ENCODE data around the gene TFAP2C.
"Not testable (repeated sequence)": the region's sequence is repeated elsewhere in the genome, so short reads cannot be mapped to it uniquely, and the experiment has no call there.

The TFAP2C gene

GRCh38 chr20:56617489-56617888 lies 11.6 kb upstream of the TFAP2C start:
- no peak for DNase-seq

- no peak for DNase-seq
These were observed 7.4 kb upstream of the TFAP2C start for GRCh38 chr20:56621730-56622129.

GRCh38 chr20:56623930-56624329 lies 5.2 kb upstream of the TFAP2C start:
- not testable (repeated sequence) for DNase-seq

DNA sequence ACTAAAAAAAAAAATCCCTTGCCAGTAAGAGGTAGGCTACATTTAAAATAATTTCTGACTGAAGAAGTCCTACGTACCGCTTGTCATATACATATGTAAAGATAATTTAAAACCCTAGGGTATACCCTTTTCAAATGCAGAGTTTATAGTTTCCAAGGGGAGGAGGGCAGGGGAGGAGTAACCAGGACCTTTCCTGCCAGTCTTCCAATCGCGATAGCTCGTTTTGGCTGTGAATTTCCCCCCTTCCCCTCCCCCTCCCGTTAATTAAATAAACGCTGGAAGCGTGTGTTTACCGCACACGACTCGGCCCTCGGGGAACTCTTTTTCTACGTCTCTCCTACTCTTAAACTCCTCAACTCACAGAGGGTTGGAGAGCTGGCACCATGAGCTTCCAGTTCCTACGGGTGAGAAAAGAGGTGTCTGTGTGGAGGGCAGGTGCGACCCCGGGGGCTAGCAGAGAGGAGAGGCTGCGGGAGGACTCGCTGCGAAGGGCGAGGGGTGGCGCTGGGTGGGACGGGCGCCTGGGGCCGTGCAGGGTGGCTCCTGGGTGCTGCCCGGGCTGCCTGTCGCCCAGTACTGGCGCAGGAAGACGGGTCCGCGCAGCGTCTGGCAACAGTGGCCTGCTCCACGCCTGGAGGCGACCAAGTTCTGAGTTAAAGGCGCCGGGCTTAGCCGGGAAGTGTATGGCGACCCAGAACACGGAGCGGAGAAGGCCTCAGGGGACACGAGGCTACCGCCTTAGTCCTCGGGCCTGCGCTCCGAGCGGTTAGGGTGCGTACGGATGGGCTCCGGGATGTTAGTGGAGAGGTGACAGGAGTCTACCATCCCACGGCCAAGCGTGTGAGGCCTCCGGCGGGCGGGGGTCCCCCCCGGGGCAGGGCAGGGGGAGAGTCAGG lies 4.1 kb upstream of the TFAP2C start:
- DNase-seq: no peak

DNA sequence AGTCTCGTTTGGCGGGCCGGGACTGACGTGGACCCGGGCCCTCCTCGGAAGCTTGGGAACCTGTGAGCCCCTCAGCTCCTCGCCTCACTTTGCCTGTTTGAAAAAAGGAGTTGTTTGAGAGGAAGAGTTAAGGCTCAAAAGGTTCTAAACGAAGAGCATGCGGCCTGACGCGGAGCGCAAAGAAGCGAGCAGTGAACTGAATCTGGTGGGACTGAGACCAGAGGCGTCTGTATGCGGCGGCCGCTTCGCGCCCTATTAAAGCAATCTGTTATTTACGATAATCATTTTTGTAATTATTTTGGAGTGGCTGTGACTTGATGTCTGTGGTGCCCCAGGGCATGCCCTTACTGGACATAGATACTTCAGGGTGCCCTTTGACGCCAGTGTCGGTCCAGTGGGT lies 3.3 kb upstream of the TFAP2C start:
- DNase-seq: no peak

DNA sequence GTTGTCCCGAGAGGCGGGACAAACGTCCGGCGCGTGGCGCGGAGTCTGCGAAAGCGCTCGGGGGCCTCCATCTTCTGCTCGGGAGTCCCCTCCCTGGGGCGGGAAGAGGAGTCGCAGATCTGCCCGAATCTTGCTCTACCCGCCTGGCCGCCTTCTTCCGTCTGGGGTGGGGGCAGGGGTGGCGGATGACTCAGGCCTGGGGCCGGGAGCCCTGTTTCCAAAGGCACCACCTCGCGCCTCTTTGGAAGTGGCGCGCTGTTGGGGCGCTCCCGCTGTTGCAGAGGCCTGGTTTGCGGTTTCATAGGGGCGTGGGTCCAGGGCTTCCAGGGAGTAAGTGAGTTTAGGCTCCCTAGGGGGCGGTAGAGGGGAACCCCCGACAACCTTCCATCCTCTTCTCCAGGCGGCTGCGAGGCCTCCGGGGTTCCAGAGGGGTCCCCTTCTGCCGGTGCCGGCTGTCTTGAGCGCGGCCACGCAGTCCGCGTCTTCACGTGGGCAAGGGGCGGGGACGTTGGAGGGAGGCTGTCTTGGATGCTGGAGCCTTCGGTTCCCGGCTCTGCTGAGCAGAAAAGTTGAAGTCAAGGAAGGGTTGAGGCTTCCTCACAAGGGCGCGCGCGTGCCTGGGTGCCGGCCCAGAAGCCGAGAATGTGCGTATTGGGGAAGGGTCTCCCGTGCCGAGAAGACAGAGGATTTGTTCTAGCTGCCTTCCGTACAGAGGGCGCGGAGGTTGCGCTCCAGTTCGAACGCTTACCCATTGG lies 2.6 kb upstream of the TFAP2C start:
- DNase-seq: no peak

DNA sequence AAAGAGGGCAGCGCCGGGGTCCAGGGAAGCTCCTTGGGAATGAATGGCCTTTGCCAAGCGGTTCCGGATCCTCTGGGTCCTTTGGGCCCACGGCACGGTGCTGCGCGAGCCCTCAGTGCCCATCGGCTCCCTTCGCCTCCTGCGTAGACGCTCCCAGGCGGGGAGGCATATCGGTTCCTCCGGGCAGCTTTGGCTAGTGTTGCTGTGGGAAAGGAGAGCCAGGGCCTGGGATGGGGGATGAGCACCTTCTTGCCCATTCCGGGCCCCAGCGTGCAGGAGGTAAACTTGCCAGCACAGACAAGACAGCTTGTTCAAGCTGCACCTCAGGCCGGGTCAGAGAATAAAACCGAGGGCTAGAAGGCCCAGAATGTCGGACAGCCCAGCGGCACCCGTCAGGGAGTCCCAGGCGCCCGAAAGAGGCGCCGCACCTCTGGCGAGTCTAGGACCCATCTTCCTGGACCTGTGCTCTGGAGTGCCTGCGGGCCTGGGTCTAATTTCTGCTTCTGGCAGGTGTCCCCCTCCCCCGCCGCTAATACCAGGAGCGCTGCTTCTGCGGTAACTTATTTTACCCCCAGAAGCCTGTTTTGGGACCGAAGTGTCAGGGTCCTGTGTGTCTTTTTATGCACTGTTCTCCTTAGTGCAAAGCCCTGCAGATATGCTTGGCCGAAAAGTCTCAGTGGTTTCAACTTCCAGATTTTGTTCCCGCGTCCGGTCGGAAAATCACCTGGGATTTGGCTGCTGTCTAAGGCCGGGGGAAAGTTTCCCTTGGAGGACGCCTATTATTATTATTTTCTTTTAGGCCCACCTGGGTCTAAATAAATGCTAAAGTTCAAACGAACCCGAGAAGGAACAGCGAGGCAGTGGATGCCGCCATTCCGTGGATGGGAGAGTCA lies 1.7 kb upstream of the TFAP2C start:
- DNase-seq: no peak

DNA sequence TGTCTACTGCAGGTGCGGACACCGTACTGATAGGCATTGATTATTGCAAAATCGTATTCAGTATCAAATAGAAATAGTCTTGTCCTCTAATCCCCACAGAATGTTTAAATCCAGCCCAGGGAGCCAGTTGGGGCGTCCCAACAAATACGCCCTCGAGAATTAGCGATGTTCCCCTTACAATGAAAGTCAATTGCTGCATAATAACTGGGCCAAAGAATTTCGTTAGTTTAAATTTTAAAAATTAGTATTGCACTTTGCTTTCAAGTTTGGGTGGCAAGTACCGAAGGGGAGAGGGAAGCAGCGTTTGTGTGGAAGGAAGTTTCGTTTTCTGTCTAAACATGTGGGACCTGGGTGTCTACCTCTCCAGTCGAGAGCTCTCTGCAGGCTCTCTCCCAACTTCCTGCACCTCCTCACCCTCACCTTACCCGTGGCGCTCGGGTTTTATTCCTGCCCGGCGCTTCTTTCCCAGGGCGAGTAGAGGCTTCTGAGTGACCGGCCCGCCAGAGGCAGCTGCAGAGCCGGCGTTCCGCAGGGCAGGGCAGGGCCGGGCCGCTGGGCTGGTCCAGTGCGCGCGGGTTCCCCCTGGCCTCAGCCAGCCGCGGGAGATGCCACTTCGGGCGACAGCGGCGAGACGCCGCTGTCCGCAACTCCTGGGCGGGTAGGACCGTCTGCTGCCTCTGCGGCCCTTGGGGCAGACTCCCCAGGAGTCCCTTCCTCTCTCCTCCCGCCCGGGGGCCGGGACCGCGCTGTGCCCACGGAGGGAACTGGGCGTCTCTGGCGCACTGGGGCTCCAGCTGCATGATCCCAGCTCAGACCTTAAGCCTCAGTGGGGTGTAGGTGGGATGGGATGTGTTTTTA lies 862 bp upstream of the TFAP2C start:
- no peak for DNase-seq

DNA sequence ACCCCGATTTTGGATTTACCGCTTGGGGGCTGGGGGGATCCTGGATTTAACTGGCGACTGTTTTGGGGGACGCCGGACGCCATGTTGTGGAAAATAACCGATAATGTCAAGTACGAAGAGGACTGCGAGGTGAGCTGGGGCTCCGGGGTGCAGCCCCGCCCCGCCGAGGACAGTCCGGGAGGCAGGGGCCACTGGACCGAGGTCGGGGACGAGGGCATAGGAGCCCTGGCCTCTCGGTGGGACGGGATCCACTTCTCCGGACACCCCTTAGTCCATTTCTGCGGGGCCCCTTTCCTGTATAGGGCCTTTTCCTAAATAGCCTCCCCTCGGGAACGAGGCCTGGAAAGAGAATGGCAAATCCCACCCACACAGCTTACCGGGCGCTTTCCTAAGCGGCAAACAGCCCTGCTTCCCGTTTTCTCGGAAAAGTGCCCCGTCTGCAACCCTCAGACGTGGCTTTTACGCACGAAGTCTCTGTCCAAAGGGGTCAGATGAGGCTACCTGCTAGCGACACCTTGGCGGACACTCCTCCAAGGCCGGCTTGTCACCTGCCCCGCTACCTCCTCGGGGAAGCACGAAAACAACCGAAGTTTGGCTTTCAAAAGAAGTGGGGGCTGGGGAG lies 469 bp downstream of the TFAP2C start:
- no peak for DNase-seq

DNA sequence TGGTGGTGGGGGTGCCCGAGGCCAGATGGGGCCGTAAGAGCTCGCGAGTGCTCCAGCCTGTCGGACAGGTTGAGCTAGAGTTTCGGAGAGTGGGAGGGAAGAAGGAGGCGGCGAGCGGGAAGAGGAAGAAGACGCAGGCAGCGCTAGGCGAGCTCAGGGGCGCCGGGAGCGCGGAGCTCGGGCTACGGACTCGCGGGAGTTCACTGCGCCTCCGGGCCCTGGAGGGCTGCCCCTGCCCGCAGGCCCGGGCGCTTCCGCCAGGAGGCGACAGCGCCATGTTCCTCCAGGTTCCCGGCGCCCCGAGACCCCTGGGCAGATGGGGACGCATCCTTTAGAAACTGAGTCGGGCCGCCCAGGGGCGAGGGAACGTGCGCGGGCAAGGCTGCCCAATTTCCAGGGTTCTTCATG lies 984 bp downstream of the TFAP2C start:
- DNase-seq: no peak

- DNase-seq: no peak
These were observed 1.6 kb downstream of the TFAP2C start for GRCh38 chr20:56630506-56631317.

GRCh38 chr20:56631318-56631989 lies 2.3 kb downstream of the TFAP2C start:
- DNase-seq: no peak

DNA sequence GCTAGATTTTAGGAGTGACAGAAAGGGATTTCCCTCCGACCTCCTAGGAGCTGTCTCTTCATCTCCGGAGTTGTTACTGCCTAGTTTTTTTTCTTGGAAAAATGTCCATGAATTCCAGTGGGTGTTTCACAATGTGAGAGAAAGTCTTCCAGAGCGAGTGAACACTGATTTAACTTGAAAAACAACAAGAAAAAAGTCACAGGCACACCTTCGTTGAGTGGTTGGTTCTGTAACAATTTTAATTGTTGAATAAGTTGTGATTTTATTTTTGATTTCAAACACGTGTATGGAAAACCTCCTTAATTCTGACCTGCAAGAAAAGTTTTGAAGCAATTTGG lies 2.9 kb downstream of the TFAP2C start:
- no peak for DNase-seq

DNA sequence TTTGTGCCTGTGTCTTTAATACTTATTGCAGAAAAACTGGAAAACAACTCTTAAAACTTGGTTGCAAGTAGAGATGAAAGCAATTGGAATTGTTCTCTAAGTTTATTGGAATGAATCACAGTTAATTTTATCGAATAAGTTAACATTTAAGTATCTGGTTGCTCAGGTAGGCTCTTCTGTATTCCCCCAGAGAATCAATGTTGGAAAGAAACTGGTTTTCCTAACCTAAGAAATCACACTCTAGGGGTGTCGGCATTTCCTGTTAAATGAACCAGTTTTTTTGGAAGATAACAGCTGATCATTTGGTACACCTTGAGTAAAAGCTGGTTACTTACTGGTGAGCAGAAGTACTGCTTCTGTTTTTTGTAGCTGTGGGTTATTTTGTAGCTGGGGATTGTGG lies 5.2 kb downstream of the TFAP2C start:
- no peak for DNase-seq

GRCh38 chr20:56634735-56635385 lies 5.8 kb downstream of the TFAP2C start:
- DNase-seq: no peak

DNA sequence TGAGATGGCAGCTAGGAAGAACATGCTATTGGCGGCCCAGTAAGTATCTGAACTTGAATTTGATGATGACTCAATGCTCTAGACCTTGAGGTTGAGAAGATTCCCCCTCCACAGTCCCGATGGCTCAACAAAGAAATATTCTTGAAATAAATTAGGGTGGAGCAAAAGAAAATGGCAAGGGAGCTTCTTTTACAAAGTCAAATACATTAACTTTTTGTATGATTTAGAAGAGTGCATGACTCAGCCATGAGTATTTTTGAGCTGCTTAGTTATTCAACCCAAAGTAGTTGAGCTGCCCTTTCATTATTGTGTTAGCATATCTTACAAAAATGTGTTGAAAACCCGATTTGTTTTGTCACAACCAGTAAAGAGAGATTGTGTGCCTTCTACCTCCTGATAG lies 7.6 kb downstream of the TFAP2C start:
- no peak for DNase-seq

DNA sequence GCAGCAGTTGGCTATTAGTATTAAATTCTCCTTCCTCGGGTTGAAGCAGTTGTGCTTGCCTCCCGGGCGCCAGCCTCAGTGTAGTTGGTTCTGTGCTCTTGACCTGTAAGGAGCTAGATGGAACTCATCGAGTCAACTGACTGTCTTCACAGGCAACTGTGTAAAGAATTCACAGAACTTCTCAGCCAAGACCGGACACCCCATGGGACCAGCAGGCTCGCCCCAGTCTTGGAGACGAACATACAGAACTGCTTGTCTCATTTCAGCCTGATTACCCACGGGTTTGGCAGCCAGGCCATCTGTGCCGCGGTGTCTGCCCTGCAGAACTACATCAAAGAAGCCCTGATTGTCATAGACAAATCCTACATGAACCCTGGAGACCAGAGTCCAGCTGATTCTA lies 8.5 kb downstream of the TFAP2C start:
- no peak for DNase-seq

DNA sequence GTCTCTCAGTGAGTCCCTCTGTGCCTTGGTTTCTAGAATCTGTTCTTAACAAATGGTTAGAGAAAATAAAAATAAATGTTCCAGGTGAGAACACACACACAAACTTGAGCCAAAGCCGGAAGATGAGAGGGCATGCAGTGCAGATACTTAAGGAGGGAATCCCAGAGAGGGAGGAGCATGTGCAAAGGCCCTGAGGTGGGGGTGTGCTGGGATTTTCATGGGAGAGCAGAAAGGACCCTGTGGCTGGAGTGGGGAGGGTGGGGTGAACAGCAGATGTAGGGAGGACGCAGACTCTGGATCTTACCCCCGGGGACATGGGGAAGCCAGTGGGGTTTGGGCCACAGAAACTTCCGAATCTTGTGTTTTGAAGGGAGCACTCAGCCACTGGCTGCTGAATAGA lies 17.5 kb downstream of the TFAP2C start:
- no peak for DNase-seq

GRCh38 chr20:56653211-56653610 lies 24.1 kb downstream of the TFAP2C start:
- DNase-seq: no peak

DNA sequence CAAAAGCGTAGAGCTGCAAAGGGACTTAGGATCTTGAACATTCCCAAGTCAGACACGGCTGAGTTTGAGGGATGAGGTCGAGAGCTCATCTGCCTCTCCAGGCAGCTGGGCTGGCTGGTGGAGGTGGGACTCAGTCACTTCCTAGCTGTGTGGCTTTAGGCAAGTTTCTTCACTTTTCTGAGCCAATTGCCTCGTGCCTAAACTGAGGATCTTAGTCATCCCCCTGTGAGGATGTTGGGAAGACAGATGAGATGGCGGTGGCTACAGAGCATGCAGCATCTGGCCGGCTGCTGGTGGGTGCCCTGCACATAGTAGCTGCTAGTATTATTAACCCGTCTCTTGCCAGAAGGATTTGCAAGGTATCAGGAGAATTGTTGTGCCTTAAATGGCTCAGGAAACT lies 27.5 kb downstream of the TFAP2C start:
- no peak for DNase-seq
